Eye (tissue), 1 donor: ENCODE results near the gene KRT33B.
"Not testable (repeated sequence)": the region's sequence is repeated elsewhere in the genome, so short reads cannot be mapped to it uniquely, and the experiment has no call there.

ENCODE experiments used
- DNase-seq: peaks from one replicate; pipeline ENCODE4 v3.0.0-alpha.2; 2015

The KRT33B gene

GRCh38 chr17:41393294-41393693, 23.7 kb upstream of the KRT33B start:
- DNase-seq = no peak

GRCh38 chr17:41392278-41392677, 22.7 kb upstream of the KRT33B start:
- DNase-seq = no peak

GRCh38 chr17:41391535-41391934, 21.9 kb upstream of the KRT33B start:
- no peak for DNase-seq

- no peak for DNase-seq
Measured at GRCh38 chr17:41390411-41390938, 20.9 kb upstream of the KRT33B start.

GRCh38 chr17:41387670-41388069, 18.1 kb upstream of the KRT33B start:
- no peak for DNase-seq

- no peak for DNase-seq
Measured at GRCh38 chr17:41386227-41386626, 16.6 kb upstream of the KRT33B start.

- DNase-seq = no peak
Measured at GRCh38 chr17:41383690-41384089, 14.1 kb upstream of the KRT33B start.

- no peak for DNase-seq
Measured at GRCh38 chr17:41382394-41382793, 12.8 kb upstream of the KRT33B start.

GRCh38 chr17:41381943-41382342, 12.3 kb upstream of the KRT33B start, which contains the start of gene KRT34:
Gene KRT34, minus strand, starts transcription at chr17:41382306. Its CDS starts 60 bp downstream, at chr17:41382246.
- DNase-seq = not testable (repeated sequence)

- DNase-seq = peak; percentile 18
Measured at GRCh38 chr17:41380091-41380490, 10.5 kb upstream of the KRT33B start.

GRCh38 chr17:41377546-41377945, 7.9 kb upstream of the KRT33B start:
- DNase-seq = no peak

GRCh38 chr17:41369023-41369422, 590 bp downstream of the KRT33B start:
- DNase-seq = no peak

GRCh38 chr17:41367426-41368075, 2.1 kb downstream of the KRT33B start:
- no peak for DNase-seq

GRCh38 chr17:41366070-41366469, 3.5 kb downstream of the KRT33B start:
- no peak for DNase-seq

- no peak for DNase-seq
Measured at GRCh38 chr17:41363881-41364280, 5.7 kb downstream of the KRT33B start.

- no peak for DNase-seq
Measured at GRCh38 chr17:41360296-41360995, 9.2 kb downstream of the KRT33B start.

GRCh38 chr17:41354536-41354935, 15.1 kb downstream of the KRT33B start:
- DNase-seq = no peak

- no peak for DNase-seq
Measured at GRCh38 chr17:41352597-41353366, 16.8 kb downstream of the KRT33B start.

GRCh38 chr17:41351177-41351576, 18.4 kb downstream of the KRT33B start:
- DNase-seq = no peak

GRCh38 chr17:41350381-41350878, 19.2 kb downstream of the KRT33B start, which contains the start of gene KRT33A:
Gene KRT33A, minus strand, starts transcription at chr17:41350828. Its CDS starts 61 bp downstream, at chr17:41350767.
- DNase-seq = not testable (repeated sequence)

GRCh38 chr17:41347869-41348760, 21.5 kb downstream of the KRT33B start:
- DNase-seq = no peak

GRCh38 chr17:41346421-41346820, 23.2 kb downstream of the KRT33B start:
- not testable (repeated sequence) for DNase-seq
